ENCODE results near the gene CCDC69. TPM values are rescaled to one million over a fixed set of nuclear protein-coding genes. Genes with fewer than 3 reads are reported as not detected.

Gene CCDC69
- polyA plus RNA-seq, 2 of the 4 experiments (the other 2 are of a cell fraction) = 2.9 to 3.0 TPM

DNA sequence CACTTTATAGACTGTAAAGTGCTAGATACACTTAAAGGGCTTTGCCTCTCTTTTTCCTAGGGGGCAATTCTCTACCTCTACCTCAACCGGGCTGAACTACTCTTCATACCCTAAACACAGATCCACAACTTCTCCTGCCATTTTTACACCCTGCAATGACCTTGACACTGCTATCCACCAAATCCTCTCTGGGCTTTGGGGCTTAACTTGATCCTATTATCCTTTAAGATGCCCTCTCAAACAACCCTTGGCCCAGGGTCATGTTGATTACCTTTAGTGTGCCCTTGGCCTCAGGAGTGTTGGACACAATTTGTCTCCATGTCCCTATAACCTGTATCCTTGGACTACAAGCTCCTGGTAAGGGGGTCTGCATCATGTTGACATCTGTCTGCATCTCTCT is 85.8 kb downstream of the CCDC69 start:
- 24% methylated on average over 1 of the region's 1 CpG for WGBS (ENCODE audit: missing lambda C conversion rate)
- FAIRE-seq (no peak), DNase-seq (ENCODE audit: low read depth in 1 of 2, low spot score in 1 of 2) (no peak), ATAC-seq (no peak)
- Histone ChIP-seq H3K4me3 (no peak overlapping the region), H3K9me3 (no peaks in the 10 kb centered on the region), H3K4me1 (no peaks in the 10 kb centered on the region), H3K27ac (no peak overlapping the region), H3K4me2 (no peak overlapping the region)
- ChIA-PET POLR2A (no interaction called here), CTCF (interaction anchor here (0.9 to 6.1 kb wide), 4 partner anchors 9 to 87 kb away, joined by 3 to 39 read pairs (median 8); no protein-coding TSS in a partner anchor)
- TF ChIP-seq ZFP36 (IDR thresholded peaks at IDR 0.05; ENCODE audit: borderline replicate concordance, partially characterized antibody) (no peak), REST (IDR thresholded peaks at IDR 0.05) (no peak), POLR2AphosphoS2 (conservative IDR thresholded peaks at IDR 0.05; ENCODE audit: low read length) (no peak), HOXA7 (CRISPR knock-in tag; IDR thresholded peaks at IDR 0.05) (no peak), ATOH8 (CRISPR knock-in tag; IDR thresholded peaks at IDR 0.05; ENCODE audit: low read depth) (no peak), KDM1A (IDR thresholded peaks at IDR 0.05; ENCODE audit: low read depth) (no peak), SREBF2 (IDR thresholded peaks at IDR 0.05) (no peak), GATA3 (IDR thresholded peaks at IDR 0.05; ENCODE audit: borderline replicate concordance) (no peak), MAZ (IDR thresholded peaks at IDR 0.05; ENCODE audit: borderline replicate concordance, low read depth, low read length) (no peak), TFCP2L1 (CRISPR knock-in tag; IDR thresholded peaks at IDR 0.05) (no peak), ZNF302 (CRISPR knock-in tag; IDR thresholded peaks at IDR 0.05) (no peak), RARB (CRISPR knock-in tag; IDR thresholded peaks at IDR 0.05) (no peak), FOSB (CRISPR knock-in tag; IDR thresholded peaks at IDR 0.05) (no peak), HDAC2 (IDR thresholded peaks at IDR 0.05) (no peak), RCOR1 (IDR thresholded peaks at IDR 0.05; ENCODE audit: low read depth, low read length) (no peak), JUN (IDR thresholded peaks at IDR 0.05) (no peak), CBX8 (IDR thresholded peaks at IDR 0.05) (no peak)
- TF ChIP-seq, protein P1, sequence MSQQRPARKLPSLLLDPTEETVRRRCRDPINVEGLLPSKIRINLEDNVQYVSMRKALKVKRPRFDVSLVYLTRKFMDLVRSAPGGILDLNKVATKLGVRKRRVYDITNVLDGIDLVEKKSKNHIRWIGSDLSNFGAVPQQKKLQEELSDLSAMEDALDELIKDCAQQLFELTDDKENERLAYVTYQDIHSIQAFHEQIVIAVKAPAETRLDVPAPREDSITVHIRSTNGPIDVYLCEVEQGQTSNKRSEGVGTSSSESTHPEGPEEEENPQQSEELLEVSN (IDR thresholded peaks at IDR 0.05; ENCODE audit: borderline replicate concordance, low read depth) = no peak
- TF ChIP-seq, protein P2, sequence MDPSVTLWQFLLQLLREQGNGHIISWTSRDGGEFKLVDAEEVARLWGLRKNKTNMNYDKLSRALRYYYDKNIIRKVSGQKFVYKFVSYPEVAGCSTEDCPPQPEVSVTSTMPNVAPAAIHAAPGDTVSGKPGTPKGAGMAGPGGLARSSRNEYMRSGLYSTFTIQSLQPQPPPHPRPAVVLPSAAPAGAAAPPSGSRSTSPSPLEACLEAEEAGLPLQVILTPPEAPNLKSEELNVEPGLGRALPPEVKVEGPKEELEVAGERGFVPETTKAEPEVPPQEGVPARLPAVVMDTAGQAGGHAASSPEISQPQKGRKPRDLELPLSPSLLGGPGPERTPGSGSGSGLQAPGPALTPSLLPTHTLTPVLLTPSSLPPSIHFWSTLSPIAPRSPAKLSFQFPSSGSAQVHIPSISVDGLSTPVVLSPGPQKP (IDR thresholded peaks at IDR 0.05; ENCODE audit: low read depth, low read length) = no peak
- TF ChIP-seq, protein P3, sequence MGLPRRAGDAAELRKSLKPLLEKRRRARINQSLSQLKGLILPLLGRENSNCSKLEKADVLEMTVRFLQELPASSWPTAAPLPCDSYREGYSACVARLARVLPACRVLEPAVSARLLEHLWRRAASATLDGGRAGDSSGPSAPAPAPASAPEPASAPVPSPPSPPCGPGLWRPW (IDR thresholded peaks at IDR 0.05) = no peak

- H3K9me3 ChIP-seq = no peaks in the 10 kb centered on the region
- ATAC-seq = no peak
- no peaks in the 10 kb centered on the region for H3K4me1 ChIP-seq
- POLR2A ChIA-PET = no interaction called here
- no peak for FAIRE-seq
- no peak for DNase-seq (ENCODE audit: low read depth in 1 of 2, low spot score in 1 of 2)
- H3K4me3 ChIP-seq = no peak overlapping the region
- no peak overlapping the region for H3K27ac ChIP-seq
- 86% methylated on average over 10 of the region's 10 CpGs for WGBS (ENCODE audit: missing lambda C conversion rate)
- CTCF ChIA-PET = interaction anchor here (0.9 to 6.1 kb wide), 7 partner anchors 11 to 363 kb away, joined by 3 to 39 read pairs (median 8); no protein-coding TSS in a partner anchor
- H3K4me2 ChIP-seq = no peak overlapping the region
- TF ChIP-seq HDAC2 (IDR thresholded peaks at IDR 0.05) (no peak), MYC (IDR thresholded peaks at IDR 0.05; ENCODE audit: borderline replicate concordance, low read length) (no peak), CBX8 (IDR thresholded peaks at IDR 0.05) (no peak), CTCF (IDR thresholded peaks at IDR 0.05) (no peak), BCL3 (IDR thresholded peaks at IDR 0.05) (no peak), PHF8 (IDR thresholded peaks at IDR 0.05; ENCODE audit: borderline replicate concordance, low read depth) (no peak), RARB (CRISPR knock-in tag; IDR thresholded peaks at IDR 0.05) (no peak), TP53 (CRISPR knock-in tag; IDR thresholded peaks at IDR 0.05) (no peak), SREBF2 (IDR thresholded peaks at IDR 0.05) (no peak)
Measured at GRCh38 chr5:151137067-151137825, 86.6 kb downstream of the CCDC69 start.
